HS-5 (cell line): Measurements from ENCODE around the gene NANOS3.

Experiments
- DNase-seq: peaks from one replicate; pipeline ENCODE4 v3.0.0-alpha.2; 2012; ENCODE audit warnings: low read depth

NANOS3 gene

DNA sequence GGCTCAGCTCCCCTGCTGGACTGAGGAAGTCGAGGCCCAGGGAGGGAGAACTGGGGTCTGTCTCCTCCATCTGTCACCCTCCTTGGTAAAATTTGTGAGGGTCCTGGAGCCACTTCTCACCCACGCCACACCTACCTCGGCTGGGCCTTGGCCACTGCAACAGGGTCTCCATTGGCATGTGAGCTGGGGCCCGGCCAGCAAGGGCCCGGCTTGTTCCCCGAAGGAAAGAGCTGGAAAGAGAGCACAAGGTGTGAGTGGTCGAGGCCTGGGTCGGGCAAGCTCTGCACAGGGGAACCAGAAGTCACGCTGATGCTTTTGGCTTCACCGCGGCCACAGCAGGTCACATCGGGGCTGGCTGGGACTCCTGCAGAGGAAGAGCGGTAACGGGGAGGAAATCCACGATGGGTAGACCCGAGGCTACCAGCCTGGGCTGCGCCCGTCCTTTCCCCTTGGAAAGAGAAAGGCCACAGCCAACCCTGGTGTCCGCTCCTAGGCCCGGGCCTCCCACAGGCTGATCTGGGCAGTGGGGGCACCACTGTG lies 9.0 kb downstream of the NANOS3 start:
- no peak for DNase-seq

DNA sequence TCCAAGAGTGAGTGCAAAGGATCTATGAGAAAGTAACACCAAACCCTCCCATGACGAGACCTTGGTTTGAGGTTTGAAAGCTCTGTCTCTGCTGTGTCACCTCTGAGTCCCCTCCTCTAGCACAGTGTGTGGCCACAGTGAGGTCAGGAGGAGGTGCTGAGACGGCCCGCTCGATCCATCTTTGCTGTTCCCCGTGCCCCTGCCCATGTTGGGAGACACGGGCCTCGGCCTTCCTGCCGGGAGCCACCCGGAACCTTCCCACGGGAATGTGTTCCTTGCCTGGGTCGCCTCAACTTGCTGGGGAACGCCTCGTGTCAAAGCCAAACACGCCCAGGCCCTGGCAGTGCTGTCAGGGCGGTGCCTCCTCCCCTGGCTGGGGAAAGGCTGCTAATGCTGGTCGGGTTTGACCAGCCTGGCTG lies 10.1 kb downstream of the NANOS3 start:
- DNase-seq = no peak

DNA sequence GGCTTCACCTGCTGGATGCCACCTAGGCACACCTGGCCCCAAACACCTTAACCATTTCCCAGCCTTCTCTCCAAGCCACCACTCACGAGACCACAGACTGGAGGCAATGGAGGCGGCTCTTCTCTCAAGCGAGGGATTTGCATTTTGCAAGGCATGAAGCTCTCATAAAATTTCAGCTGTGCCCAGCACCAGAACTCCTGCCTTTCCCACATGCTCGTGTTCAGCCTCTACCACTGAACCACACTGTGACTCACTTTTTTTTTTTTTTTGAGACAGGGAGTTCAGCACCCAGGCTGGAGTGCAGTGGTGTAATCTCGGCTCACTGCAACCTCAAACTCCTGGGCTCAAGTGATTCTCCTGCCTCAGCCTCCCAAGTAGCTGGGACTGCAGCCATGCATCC lies 10.6 kb downstream of the NANOS3 start:
- no peak for DNase-seq

- no peak for DNase-seq
Observed at GRCh38 chr19:13888281-13888680, 11.3 kb downstream of the NANOS3 start.

DNA sequence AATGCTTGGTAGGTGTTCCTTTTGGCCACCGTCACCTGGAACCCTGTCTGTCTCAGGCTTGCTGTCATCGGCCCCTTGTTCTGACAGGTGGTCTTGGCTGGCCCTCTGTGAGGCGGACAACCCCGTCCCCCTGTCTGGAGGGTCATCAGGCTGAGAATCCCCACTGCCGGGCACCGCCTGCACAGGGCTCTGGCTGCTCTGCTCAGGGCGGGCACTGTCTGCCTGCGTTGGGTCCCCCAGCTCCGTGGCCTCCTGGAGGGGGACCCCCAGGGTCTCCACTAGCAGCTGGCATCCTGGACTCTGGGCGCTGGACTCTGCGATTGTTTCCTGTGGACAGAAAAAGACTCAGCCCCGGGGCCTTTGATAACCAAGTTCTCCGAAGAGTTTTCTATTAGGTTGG lies 13.2 kb downstream of the NANOS3 start:
- DNase-seq = no peak

- DNase-seq = no peak
Observed at GRCh38 chr19:13892870-13893269, 15.9 kb downstream of the NANOS3 start.

- no peak for DNase-seq
Observed at GRCh38 chr19:13894552-13894951, 17.6 kb downstream of the NANOS3 start.

GRCh38 chr19:13896227-13896626 lies 19.3 kb downstream of the NANOS3 start:
- DNase-seq = no peak

DNA sequence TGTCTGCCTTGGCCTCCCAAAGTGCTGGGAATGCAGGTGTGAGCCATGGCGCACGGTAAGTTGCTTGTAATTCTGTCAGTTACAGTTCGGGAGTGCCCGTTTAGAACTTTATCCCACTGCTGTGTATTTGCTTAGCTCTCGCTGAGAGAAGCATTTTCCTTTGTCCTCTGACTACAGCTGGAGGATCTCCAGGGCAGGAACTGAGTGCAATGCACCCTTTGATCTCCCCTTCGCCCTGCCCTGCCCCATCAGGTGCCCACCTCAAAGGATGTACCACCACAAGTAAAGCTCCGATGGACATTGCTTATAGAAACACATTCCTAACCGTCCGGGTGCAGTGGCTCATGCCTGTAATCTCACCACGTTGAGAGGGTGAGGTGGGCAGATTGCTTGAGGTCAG lies 22.5 kb downstream of the NANOS3 start:
- no peak for DNase-seq

- no peak for DNase-seq
Observed at GRCh38 chr19:13899912-13900584, 23.1 kb downstream of the NANOS3 start.

DNA sequence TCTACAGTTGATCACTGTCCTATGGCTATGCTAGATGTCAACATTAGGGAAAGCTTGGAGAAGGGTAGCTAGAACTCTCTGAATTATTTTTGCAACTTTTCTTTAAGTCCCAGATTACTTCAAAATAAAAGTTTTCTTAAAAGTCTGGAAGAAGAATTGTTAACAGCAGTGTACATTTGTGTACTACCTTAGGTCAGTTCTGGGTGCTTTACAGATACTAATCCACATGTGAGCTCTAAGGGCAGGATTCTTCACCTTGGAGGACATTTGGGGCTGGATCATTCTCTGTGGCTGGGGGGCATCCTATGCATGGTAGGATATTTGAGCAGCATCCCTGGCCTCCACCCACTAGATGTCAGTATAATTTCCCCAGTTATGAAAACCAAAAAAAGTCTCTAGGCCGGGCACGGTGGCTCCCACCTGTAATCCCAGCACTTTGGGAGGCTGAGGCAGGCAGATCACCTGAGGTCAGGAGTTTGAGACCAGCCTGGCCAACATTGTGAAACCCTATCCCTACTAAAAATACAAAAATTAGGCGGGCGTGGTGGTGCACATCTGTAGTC lies 26.1 kb downstream of the NANOS3 start:
- no peak for DNase-seq

- peak; percentile 53 for DNase-seq
Observed at GRCh38 chr19:13905634-13906520, 28.9 kb downstream of the NANOS3 start, which contains the start of the genes BRME1 and CC2D1A. TSS of gene BRME1 (minus strand) at chr19:13906117. CDS start at chr19:13904892, 1,225 bp downstream. TSS of gene CC2D1A (plus strand) at chr19:13906201. CDS start at chr19:13906442, 241 bp downstream.

- DNase-seq = no peak
Observed at GRCh38 chr19:13906521-13906904, 29.6 kb downstream of the NANOS3 start.

DNA sequence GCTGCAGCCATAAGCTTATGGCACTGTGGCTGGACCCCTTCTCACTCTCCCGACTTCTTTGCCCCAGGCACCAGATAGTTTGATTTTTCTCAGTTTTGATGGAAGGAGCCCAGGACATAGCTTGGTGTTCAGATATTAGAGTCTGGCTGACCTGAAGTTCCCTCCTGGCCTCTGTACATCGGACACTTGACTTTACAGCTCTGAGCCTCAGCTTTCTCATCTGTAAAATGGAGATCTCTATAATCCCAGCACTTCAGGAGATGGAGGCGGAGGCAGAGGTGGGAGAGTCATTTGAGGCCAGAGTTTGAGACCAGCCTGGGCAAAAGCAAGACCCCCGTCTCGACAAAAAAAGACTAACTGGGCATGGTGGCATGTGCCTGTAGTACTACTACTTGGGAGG lies 30.0 kb downstream of the NANOS3 start:
- DNase-seq = no peak

DNA sequence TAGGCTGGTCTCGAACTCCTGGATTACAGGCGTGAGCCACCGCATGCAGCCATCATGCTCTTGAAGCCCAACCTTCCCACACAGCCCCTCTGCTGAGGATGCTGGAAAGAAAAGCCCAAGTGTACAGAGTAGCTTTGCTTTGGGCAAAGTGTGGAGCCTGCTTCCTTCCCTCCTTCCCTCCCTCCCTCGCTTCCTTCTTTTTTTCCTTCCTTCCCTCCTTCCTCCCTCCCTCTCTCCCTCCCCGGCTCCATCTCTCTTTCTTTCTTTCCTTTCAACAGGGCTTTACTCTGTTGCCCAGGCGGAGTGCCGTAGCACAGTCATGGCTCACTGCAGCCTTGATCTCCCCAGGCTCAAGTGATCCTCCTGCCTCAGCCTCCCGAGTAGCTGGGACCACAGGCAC lies 31.7 kb downstream of the NANOS3 start:
- no peak for DNase-seq

DNA sequence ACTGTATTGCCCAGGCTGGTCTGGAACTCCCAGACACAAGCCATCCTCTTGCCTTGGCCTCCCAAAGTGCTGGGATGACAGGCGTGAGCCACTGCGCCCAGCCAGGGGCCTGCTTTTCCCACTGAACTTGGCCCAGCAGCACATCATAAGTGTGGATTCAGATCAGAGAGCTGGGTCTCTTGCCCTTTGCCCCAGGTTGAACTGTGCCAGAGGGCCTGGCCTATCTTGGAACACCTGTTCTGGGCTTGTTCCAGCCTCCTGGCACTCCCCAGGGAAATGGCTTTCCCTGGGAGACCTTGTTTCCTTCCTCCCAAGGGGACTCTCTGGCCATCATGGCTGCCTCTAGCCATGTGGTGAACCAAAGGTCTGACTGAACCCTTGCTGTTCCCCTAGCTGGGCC lies 32.5 kb downstream of the NANOS3 start:
- no peak for DNase-seq

DNA sequence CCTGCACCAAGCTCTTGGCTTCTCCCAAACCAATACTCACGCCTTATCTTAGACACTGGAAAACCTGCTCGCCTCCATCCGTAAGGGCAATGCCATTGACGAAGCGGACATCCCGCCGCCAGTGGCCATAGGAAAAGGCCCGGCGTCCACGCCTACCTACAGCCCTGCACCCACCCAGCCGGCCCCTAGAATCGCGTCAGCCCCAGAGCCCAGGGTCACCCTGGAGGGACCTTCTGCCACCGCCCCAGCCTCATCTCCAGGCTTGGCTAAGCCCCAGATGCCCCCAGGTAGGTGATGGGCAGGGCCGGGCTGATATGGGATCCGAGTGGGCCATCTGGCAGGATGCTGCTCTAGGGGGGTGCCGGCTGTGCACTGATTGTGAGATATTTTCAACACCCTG lies 36.4 kb downstream of the NANOS3 start:
- no peak for DNase-seq

- no peak for DNase-seq
Observed at GRCh38 chr19:13914777-13915176, 37.8 kb downstream of the NANOS3 start.

- DNase-seq = no peak
Observed at GRCh38 chr19:13917888-13918406, 41.0 kb downstream of the NANOS3 start.

DNA sequence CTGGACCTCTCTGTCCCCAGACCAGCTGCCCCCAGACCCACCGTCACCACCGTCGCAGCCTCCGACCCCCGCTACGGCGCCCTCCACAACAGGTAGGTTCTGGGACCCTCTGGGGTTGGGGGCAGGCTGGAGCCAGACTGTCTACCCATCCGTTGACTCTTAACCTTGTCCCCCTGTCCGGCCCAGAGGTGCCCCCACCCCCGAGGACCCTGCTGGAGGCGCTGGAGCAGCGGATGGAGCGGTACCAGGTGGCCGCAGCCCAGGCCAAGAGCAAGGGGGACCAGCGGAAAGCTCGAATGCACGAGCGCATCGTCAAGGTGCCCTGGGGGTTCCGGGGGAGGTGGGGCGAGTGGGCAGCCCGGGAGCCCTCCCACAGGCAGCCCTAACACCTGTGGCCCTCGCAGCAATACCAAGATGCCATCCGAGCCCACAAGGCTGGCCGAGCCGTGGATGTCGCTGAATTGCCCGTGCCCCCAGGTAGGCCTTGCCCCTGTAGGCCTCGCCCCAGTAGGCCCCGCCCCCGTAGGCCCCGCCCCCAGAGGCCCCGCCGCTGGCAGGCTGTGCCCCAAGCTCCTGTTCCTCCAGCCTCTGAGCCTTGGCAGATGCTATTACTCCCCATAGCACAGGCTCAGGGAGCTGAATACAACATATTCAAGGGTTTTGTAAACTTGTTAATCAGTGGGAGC lies 41.9 kb downstream of the NANOS3 start:
- DNase-seq = no peak

- DNase-seq = no peak
Observed at GRCh38 chr19:13920524-13920923, 43.6 kb downstream of the NANOS3 start.
